Fibroblast of skin of right biceps (primary cell): ENCODE measurements around the gene BTBD6.
"Not testable (repeated sequence)": the region's sequence is repeated elsewhere in the genome, so short reads cannot be mapped to it uniquely, and the experiment has no call there.

Experiments
- DNase-seq: peaks from one replicate; pipeline ENCODE4 v3.0.0-alpha.2; 2013

Gene BTBD6

GRCh38 chr14:105273062-105273461 is 24.7 kb downstream of the BTBD6 start:
- no peak for DNase-seq

- DNase-seq: no peak
Measured at GRCh38 chr14:105274637-105275036, 26.3 kb downstream of the BTBD6 start.

DNA sequence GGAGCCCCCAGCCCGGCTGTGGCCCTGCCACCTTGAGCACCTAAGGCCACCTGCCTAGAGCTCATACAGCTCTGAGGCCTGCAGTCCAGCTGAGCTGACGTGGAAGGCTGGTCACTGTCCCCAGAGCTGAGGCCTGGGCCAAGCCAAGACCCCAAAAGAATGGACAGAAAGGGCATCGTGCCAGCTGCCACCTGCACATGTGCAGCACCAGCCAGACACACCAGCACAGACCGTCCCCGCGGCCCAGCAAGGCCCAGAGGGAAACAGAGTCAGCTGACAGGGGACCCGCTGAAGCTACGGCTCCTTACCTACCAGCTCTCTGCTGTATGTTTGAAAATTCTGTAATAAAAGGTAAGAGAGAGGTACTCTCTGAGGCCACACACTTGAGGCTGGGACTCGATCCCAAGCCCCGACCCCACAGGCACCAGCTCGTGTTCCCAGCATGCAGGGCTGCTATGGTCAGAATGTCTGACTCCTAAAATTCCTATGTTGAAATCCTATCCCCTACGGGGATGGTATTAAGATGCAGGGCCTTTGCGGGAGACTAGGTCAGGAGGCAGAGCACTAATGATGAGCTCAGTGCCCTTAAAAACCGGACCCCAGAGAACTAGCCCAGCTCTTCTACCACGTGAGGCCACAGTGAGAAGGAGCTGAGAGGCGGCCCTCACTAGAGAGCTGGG is 27.1 kb downstream of the BTBD6 start:
- peak; percentile 64 for DNase-seq

- DNase-seq: peak; percentile 16
Measured at GRCh38 chr14:105277448-105277847, 29.1 kb downstream of the BTBD6 start.

DNA sequence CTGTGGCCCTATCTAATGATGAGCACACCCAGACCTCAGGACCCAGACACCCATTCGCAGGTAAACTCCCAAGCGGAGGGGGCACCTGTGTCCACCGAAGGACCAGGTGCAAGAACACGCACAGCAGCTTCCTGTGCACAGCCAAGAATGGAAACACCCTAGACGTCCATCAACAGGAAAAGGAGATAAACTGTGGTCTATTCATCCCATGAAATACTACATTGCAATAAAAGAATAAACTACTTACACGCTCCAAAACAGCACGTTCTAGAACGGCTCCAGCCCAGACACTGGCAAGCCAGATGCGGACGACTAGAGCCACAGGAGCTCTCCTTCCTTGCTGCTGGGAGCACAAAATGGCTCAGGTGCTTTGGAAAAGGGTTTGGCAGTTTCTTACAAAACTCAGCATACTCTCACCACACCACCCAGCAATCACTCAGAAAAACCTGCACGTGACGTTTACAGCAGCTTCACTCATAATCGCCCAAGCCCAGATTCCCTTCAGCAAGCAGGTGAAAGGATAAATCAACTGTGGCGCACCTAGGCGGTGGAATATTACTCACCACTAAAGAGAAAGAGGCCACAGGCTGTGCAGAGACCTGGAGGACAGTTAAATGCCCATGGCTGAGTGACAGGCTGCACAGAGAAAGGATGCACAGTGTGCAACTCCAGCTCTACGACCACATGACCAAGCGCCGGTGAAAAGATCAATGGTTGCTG is 31.5 kb downstream of the BTBD6 start:
- DNase-seq: no peak

DNA sequence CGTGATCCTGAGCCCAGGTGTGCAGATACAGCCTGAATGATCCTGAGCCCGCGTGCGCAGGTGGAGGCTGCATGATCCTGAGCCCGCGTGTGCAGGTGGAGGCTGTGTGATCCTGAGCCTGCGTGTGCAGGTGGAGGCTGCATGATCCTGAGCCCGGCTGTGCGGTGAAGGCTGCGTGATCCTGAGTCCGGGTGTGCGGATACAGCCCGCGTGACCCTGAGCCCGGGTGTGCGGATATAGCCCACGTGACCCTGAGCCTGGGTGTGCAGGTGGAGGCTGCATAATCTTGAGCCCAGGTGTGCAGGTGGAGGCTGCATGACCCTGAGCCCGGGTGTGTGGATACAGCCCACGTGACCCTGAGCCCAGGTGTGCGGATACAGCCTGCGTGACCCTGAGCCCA is 32.2 kb downstream of the BTBD6 start:
- no peak for DNase-seq

- peak; percentile 63 for DNase-seq
Measured at GRCh38 chr14:105281371-105282097, 33.2 kb downstream of the BTBD6 start.

- DNase-seq: no peak
Measured at GRCh38 chr14:105282098-105282725, 33.9 kb downstream of the BTBD6 start.

DNA sequence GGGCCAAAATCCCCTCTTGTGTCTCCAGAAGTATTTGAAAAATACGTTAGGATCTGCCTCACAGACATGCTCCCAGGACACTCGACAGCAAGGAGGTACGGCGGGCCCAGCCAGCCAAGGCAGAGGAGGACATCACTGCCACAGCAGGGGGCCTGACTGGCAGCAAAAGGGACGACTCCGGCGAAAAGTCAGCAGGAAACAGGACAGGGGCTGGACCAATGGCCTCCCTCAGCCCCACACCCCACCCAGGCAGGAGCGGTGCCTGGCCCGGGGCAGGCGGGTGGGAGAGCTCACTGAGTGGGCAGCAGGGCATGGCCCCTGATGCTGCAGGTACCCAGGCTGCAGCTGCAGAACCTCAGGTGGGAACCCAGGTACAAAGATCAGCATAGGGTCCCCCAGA is 34.7 kb downstream of the BTBD6 start:
- DNase-seq: no peak

GRCh38 chr14:105283899-105284298 is 35.6 kb downstream of the BTBD6 start:
- no peak for DNase-seq

DNA sequence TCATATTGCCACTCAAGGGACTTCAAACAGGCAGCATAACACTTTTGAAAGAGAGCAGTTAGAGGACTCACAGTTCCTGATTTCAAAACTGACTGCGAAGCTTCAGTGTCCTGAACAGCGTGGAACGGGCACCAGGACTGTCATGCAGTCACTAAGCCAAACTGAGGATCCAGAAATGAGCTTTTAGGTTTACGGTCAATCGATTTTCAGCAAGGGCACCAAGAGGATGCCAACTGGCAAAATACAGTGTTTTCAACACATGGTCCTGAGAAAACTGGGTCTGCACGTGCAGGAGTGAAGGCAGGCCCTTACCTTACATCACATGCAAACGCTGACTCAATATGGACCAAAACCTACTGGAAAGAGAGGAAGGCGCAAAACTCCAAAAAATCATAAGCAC is 36.8 kb downstream of the BTBD6 start:
- no peak for DNase-seq

DNA sequence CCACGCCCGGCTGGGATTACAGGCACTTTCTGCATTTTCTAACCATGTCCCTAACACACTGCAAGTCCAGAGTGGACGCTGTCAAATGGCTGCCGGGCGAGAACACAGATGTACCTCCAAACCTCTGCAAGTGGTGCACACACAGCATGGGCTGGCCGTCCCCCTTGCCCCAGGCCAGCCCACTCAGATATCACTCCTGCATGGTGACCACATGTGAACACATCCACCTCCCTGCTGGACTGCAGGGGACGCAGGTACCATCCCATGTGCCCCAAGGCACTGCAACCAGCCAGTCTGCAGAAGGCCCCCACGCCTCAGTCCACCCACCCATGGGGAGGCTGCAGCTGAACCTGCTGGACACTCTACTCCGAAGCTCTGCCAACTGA is 38.4 kb downstream of the BTBD6 start:
- no peak for DNase-seq

DNA sequence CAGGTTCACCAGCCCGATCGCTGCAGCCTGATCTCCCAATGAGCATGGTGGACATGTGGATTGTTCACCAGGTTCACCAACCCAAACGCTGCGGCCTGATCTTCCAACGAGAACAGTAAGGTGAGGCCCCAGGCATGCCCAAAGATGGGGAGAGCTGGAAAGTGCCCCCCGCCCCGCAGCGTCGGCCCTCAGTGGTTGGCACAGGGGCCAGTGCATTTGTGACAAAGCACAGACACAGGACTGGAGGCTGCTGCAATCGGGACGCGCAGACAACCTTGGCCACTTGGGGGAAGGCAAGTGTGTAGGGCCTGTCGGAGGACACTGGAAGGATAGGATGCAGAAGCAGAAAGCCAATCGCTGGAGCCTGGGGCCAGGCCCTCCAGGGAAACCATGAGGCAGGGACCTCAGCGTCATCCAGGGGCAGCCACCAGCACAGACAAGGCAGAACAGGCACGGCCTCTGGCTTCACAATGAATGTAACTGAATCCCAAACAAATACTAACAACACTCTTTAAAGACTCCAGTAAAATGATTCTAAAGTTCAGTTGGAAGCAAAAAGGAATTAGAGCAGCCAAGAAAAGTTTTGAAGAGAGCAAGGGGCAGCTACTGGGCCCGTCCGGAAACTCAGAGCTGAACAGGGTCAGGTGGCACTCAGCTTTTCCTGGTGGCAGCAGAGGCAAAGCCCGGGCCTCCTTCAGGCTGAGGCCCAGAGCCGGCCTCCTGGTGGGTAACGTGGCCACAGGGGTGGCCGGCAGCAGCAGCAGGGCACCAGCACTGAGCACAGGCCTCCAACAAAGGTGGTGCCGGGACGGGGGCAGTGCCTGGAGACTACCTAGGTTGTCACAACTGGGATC is 39.1 kb downstream of the BTBD6 start:
- no peak for DNase-seq

DNA sequence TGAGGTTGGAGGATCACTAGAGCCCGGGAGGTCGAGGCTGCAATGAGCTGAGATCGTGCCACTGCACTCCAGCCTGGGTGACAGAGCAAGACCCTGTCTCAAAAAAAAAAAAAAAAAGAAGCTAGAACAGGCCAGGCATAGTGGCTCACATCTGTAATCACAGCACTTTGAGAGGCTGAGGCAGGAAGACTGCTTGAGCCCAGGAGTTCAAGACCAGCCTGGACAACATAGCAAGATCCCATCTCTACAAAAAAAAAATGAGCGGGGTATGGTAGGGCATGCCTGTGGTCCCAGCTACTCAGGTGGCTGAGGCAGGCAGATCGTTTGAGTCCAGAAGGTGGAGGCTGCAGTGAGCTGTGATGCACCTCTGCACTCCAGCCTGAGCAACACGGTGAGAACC is 40.6 kb downstream of the BTBD6 start:
- DNase-seq: not testable (repeated sequence)

GRCh38 chr14:105290621-105291346 is 42.5 kb downstream of the BTBD6 start:
- DNase-seq: no peak

DNA sequence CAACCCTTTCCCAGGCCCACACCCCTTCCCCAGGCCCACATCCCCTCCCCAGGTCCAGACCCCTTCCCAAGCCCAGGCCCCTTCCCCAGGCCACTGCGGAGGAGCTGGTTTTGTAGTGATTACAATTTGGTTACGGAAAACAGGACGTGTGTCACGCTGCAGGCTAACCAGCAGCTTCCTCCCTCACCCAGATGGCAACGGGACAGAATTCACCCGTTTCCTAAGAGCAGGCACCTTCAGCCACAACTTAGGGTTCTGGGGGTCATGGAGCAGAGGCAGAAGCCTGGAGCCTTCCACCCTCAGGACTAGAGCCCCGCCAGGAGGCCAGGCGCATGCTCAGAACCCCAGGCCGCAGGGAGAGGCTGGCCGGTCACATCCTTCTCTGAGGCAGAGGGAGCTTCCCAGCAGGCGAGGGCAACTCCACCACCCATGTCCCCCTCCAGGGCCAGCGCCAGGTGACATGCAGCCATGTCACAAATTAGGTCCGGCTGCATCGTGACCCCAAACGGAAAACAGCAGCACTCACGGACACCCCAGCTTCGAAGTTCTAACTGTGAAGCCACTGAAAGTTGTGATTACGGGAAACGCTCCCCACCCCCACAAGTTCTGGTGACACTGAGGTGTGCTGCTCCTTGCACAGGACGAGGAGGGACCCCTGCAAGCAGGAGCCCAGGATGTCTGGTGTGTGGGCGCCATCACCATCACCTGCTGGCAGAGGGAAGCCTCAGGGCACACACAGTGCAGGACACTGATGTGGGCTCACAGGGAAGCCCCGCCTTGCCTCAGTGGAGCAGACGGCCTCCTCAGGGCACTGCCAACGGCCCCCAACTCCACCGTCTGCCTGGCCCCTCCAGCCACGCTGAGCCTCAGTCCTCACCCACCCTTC is 44.7 kb downstream of the BTBD6 start:
- DNase-seq: no peak

GRCh38 chr14:105294142-105294597 is 45.8 kb downstream of the BTBD6 start:
- peak; percentile 28 for DNase-seq

DNA sequence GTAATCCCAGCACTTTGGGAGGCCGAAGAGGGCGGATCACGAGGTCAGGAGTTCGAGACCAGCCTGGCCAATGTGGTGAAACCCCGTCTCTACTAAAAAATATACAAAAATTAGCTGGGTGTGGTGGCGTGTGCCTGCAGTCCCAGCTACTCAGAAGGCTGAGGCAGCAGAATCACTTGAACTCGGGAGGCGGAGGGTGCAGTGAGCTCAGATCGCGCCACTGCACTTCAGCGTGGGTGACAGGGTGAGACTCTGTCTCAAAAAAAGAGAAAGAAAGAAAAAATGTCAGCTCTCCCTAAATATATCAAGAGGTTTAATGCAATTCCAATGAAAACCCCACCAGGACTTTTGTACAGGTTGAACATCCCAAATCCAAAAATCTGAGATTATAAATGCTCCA is 49.0 kb downstream of the BTBD6 start:
- not testable (repeated sequence) for DNase-seq

DNA sequence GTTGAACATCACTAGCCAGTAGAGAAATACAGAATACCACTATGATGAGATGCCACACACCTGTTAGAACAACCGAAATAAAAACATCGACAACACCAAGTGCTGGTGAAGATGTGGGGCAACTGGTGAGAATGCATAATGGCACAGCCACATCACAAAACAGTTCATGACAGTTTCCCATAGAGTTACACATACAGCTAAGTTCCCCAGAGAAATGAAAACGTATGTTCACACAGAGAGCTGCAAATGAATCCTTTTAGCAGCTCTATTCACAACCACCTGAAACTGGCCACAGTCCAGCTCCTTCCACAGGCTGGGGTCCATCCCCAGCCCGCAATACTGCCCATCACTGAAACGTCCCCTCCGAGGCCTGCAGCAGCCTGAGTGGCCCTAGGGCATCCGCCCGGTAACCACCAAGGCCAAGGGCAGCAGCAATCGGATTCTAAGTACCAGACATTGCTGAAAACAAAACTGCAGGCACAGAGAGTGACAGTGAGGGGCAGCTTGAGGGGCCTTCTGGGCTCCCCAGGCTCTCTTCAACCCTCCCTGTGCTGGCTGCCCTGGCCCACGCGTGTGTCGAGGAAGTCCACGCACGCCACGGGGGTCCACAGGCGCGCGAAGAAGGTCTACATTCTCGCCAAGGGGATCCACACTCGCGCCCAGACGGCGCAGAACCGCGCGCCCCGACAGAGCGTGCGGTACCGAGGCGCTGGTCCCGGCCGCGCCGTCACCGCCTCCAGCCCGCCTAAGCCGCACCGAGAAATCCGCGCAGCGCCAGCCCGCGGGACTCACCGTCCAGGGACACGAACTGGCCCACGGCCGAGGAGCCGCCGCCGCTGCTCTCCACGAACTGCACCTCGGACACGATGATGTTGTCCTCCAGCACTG is 51.6 kb downstream of the BTBD6 start:
- DNase-seq: no peak
